CD4-positive, alpha-beta T cell treated with Interleukin-4 for 1 hour (primary cell): ENCODE data around the gene TXNRD1.
"Not testable (repeated sequence)": the region's sequence is repeated elsewhere in the genome, so short reads cannot be mapped to it uniquely, and the experiment has no call there.

ENCODE experiments used
- DNase-seq, 2 donors: peaks; one replicate each; pipeline ENCODE4 v3.0.0-alpha.2; 2020 to 2022

TXNRD1 gene

GRCh38 chr12:104329707-104330532 lies 114.3 kb downstream of the TXNRD1 start:
- no peak for DNase-seq

GRCh38 chr12:104331376-104331775 lies 115.8 kb downstream of the TXNRD1 start:
- no peak for DNase-seq

GRCh38 chr12:104332273-104332672 lies 116.7 kb downstream of the TXNRD1 start:
- not testable (repeated sequence) for DNase-seq

GRCh38 chr12:104333692-104334255 lies 118.2 kb downstream of the TXNRD1 start:
- DNase-seq = no peak

GRCh38 chr12:104334581-104334980 lies 119.0 kb downstream of the TXNRD1 start:
- no peak for DNase-seq

GRCh38 chr12:104336115-104336514 lies 120.5 kb downstream of the TXNRD1 start:
- DNase-seq = no peak

- no peak for DNase-seq
These were observed 121.5 kb downstream of the TXNRD1 start for GRCh38 chr12:104337030-104337558.

GRCh38 chr12:104339663-104340062 lies 124.1 kb downstream of the TXNRD1 start:
- no peak for DNase-seq

- DNase-seq = no peak
These were observed 124.6 kb downstream of the TXNRD1 start for GRCh38 chr12:104340177-104340576.

GRCh38 chr12:104340925-104341611 lies 125.5 kb downstream of the TXNRD1 start:
- DNase-seq = no peak

- no peak for DNase-seq
These were observed 126.6 kb downstream of the TXNRD1 start for GRCh38 chr12:104342147-104342546.

- no peak for DNase-seq
These were observed 127.2 kb downstream of the TXNRD1 start for GRCh38 chr12:104342635-104343249.

- DNase-seq = no peak
These were observed 129.1 kb downstream of the TXNRD1 start for GRCh38 chr12:104344682-104345081.

- DNase-seq = no peak
These were observed 129.9 kb downstream of the TXNRD1 start for GRCh38 chr12:104345234-104346066.

- no peak for DNase-seq
These were observed 131.9 kb downstream of the TXNRD1 start for GRCh38 chr12:104347374-104348075.

- no peak for DNase-seq
These were observed 132.9 kb downstream of the TXNRD1 start for GRCh38 chr12:104348283-104348993.

- DNase-seq = no peak
These were observed 133.5 kb downstream of the TXNRD1 start for GRCh38 chr12:104348994-104349494.

GRCh38 chr12:104350211-104351056 lies 134.9 kb downstream of the TXNRD1 start:
- no peak for DNase-seq
